NCI-H1436 (cell line): ENCODE results near the gene IGFBP5.

ENCODE experiments used
- DNase-seq: peaks from one replicate; lab custom pipeline; 2025; lab: John Stamatoyannopoulos, UW

The IGFBP5 gene

GRCh38 chr2:216713691-216714336, 18.5 kb upstream of the IGFBP5 start:
- DNase-seq = peak; percentile 5

GRCh38 chr2:216711348-216711747, 16.0 kb upstream of the IGFBP5 start:
- DNase-seq = no peak

GRCh38 chr2:216710551-216711301, 15.4 kb upstream of the IGFBP5 start:
- DNase-seq = no peak

GRCh38 chr2:216702756-216703155, 7.4 kb upstream of the IGFBP5 start:
- no peak for DNase-seq

GRCh38 chr2:216701544-216701943, 6.2 kb upstream of the IGFBP5 start:
- no peak for DNase-seq

GRCh38 chr2:216700781-216701180, 5.4 kb upstream of the IGFBP5 start:
- DNase-seq = no peak

GRCh38 chr2:216700088-216700567, 4.8 kb upstream of the IGFBP5 start:
- peak; percentile 73 for DNase-seq

- peak; percentile 85 for DNase-seq
These were observed 3.5 kb upstream of the IGFBP5 start for GRCh38 chr2:216698895-216699294.

GRCh38 chr2:216698293-216698692, 2.9 kb upstream of the IGFBP5 start:
- DNase-seq = no peak

- DNase-seq = peak; percentile 33
These were observed 1.6 kb upstream of the IGFBP5 start for GRCh38 chr2:216696751-216697560.

GRCh38 chr2:216696321-216696720, 972 bp upstream of the IGFBP5 start:
- no peak for DNase-seq

GRCh38 chr2:216694826-216695217, 527 bp downstream of the IGFBP5 start:
- no peak for DNase-seq

- DNase-seq = peak; percentile 64
These were observed 1.1 kb downstream of the IGFBP5 start for GRCh38 chr2:216694082-216694825.

- no peak for DNase-seq
These were observed 1.8 kb downstream of the IGFBP5 start for GRCh38 chr2:216693414-216694080.

GRCh38 chr2:216692636-216693413, 2.5 kb downstream of the IGFBP5 start:
- peak; percentile 96 for DNase-seq

- DNase-seq = peak; percentile 83
These were observed 4.3 kb downstream of the IGFBP5 start for GRCh38 chr2:216690853-216691741.

GRCh38 chr2:216690456-216690852, 4.9 kb downstream of the IGFBP5 start:
- DNase-seq = no peak

- DNase-seq = no peak
These were observed 6.0 kb downstream of the IGFBP5 start for GRCh38 chr2:216689397-216689796.

GRCh38 chr2:216688731-216689340, 6.5 kb downstream of the IGFBP5 start:
- no peak for DNase-seq
